Activated CD8-positive, alpha-beta memory T cell treated with anti-CD3 and anti-CD28 coated beads for 4 hours (primary cell): ENCODE measurements around the gene TRPV4.

Experiments
- DNase-seq, 2 donors: peaks; one replicate each; pipeline ENCODE4 v3.0.0-alpha.2; 2020; ENCODE audit warnings: low read depth in 2 of 2

TRPV4 gene

DNA sequence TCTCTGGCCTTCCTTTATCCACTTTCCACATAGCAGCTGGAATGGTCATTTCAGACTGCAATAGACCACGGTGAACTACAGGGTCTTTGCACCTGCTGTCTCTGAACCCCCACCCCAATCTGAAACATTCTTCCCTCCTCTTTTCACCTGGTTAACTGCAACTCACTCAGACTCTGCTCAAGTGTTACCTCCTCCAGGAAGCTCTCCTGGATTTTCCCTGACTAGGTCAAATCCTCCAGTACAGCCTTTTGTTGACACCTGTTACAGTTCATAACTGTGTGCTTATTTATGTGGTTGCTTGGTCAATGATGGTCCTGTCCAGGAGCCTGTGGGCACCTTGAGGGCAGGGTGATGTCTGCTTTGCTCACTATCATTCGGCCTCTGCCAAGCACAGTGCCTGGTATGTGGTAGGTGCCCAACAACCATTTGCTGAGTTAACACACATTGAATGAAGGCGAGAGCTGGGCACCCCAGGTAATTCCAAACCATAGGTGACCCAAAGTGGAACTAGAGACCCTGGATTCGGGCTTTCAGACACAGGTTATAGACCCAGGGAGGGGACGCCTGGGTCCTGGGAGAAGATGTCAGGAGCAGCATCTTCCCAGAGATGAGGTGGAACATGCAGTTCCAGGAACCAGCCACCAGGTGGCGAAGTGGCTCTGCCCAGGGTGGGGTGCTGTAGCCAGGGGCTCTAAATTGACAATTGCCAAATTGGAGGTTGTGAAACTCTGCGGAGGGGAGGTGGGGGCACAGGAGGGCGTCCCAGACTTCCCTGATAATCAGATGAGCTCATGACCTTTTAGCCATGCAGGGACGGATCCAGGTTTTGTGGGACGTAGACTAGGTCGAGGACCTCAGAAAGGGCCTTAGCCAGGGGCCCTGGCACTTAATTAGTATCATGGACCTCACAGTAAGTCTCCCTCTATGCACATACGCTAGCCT, 28.1 kb downstream of the TRPV4 start:
- DNase-seq = peak; percentile 23 to 45

DNA sequence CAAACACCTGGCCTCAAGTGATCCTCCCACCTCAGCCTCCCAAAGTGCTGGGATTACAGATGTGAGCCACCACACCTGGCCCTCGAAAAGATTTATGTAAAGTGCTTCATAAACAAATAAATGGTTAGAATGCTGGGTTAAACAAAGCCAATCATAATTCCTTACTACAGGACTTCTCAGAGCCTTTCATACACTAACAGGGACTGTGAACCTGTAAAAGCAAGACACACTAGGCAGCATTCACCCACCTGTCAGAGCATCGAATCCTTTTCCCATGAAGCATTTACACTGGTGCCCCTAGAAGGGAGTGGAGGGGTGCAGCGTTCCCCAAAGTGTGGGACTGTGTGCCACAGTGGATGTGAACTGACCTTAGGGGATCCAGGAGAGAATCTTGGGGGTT, 29.5 kb downstream of the TRPV4 start:
- no peak for DNase-seq

DNA sequence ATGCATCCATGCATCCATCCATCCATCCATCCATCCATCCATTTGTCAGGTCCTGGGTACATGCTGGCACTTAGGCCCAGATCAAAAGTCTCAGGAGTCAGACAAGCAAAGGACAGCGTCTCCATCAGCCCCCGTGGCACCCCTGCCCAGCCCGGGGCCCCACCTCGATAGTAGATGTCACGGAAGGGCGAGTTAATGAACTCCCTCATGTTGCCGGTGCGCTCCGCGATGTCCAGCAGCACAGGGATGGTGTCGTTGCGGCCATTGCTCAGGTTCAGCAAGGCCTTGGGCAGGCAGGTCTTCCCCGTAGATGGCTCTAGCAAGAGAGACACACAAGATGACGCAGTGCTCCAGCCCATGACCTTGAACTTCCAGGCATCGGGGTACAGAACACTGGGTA, 30.4 kb downstream of the TRPV4 start:
- no peak for DNase-seq

DNA sequence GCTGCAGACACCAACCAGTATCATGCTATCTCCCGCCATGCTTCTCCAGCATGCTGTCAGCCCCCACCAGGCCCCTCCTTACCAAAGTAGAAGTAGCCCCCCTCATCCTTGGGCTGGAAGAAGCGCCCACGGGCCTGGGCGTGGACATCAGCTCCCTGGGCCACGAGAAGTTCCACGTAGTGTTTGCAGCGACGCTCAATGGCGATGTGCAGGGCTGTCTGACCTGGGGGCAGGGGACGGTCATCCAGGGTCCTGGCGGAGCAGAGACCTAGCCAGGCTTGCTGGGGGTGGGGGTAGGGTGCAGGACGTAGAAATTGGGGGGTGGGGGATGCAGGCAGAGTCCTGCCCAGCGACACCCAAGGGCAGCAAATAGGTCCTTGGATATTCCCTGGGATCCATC, 32.7 kb downstream of the TRPV4 start:
- no peak for DNase-seq

DNA sequence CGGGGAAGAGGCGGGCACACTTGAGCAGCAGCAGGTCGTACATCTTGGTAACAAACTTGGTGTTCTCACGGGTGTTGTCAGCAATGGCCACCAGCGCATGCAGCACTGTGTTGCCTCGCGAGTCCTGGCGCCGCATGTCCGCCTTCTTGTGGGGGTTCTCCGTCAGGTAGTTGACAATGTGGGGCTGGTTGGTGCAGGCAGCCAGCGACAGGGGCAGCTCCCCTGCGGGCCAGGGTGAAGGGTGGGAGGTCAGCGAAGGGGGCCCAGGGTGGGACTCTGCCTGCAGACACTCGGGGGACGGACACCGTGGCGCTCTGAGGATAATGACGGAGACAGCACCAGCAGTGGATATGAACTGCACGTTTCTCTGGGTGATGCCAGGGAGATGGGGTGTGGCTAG, 34.5 kb downstream of the TRPV4 start:
- DNase-seq = no peak

DNA sequence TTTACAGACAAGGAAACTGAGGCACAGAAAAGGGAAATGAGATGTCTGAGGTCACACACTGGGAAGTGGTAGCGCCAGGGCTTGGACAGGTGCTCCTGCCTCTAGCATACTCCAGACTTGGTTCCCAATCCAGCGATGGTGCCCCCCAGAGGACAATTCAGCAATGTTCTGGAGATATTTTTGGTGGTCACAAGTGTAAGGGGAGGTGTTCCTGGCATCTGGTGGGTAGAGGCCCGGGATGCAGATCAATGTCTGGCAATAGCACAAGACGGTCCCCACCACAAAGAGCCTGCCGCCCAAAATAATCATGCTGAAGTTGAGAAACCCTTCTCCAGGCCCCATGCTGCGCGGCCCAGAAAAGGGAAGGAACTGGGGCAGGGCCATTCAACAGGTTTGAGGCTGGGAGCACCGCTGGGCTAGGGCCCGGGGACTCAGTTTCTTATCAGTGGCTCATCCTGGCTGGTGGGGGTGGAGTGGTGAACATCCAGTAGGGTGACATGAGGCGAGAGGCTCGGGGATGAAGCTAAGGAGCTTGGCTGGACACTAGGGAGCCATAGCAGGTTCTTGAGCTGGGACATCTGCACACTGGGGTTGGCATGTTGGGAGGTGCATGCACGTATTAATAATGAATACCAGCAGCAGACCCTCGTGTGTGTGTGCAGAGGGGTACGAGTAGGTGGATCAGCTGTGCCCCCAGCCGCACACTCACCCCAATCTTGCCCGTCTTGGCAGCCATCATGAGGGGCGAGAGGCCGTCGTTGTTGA, 35.1 kb downstream of the TRPV4 start:
- no peak for DNase-seq

DNA sequence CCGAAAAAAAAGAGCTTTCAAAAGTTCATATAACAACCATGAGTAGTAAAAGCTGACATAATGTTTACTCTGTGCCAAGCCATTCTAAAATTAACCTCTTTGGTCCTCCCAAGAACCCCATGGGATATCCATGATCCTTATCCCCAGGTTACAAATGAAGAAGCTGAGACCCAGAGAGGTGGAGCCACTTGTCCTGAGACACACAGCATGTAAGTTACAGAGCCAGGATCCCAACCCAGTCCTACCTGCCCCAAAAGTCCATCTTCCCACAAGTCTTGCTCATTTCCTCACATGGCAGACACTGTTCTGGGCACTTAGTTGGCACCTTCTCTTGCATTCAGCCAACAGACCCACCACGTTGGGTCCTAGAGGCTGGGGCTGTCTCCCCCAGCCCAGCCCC, 37.1 kb downstream of the TRPV4 start:
- DNase-seq = no peak

DNA sequence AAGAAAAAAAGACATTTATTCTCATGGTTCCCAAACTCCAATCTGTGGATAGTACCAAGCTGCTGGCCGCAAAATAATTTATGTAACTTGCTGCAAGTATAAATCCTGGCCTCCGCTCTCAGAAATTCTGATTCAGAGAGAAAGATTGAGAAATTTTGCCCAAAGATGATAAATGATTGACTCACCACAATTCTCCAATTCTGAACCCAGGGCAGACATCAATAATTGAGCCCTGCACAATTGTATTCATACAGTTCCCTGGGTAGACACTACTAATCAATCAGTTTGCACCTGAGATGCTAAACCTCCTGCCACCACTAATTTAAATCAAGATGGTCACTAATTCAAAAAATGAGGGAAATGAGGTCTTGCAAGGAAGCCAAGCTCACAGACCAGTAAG, 38.2 kb downstream of the TRPV4 start:
- no peak for DNase-seq

DNA sequence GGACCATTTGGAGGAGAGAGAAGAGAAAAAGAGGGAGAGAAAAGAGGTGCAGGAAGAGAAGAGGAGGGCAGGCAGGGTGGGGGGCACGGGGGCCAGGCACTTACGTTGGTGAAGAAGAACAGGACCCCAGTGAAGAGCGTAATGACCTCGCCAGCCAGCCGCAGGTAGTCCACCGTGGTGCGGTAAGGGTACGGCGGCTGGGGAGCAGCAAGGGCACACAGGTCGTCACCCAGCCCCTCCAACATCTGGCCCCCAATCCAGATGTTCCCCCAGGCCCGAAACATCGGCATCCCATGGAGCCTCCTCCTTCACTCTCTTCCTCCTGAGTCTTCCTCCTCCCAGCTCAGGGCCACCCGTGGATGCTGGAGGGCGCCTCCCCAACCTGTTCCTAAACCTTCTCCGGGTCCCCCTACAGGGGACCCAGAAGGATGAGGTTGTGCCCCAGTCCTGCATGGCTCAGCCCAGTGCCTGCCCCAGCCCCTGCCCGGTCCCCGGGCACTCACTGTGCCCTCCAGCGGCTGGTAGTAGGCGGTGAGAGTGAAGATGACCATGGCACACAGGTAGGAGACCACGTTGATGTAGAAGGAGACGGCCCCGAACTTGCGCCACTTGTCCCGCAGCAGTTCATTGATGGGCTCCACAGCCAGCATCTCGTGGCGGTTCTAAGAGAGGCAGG, 39.2 kb downstream of the TRPV4 start:
- DNase-seq = no peak

DNA sequence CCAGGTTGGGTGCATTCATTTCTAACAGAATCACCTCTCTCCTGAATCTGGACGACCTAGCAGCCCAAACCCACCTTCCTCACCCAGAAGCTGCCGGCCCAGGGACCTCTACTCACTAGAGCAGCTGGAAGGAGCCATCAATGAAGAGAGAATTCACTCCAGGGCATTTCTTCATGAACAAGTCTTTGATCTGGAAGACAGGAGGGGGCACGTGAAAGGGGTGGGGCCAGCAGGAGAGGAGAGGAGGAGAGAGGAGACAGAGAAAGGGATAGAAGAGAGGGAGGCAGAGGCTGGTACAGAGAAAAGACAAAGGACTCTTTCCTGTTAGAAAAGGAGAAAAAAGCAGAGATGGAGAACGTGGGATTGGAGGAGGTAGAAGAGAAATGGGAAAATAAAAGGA, 39.8 kb downstream of the TRPV4 start:
- no peak for DNase-seq

DNA sequence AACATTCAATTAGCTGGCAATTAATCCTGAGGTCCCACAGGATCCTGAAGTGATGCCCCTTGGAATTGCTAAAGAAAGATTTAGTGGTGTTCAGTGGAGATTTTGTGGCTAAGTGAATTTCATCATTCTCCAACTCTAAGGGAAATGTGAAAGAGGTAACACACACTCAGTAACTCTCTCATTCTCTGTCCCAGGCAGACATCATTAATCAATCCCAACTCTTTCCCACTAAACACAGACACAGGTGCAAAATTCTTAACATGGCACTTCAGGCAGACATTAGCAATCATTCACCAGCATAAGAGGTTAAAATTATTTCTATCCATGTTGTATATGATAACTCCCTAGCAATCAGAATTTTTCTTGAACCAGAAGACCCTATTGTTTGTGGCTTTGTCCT, 40.2 kb downstream of the TRPV4 start:
- DNase-seq = no peak

DNA sequence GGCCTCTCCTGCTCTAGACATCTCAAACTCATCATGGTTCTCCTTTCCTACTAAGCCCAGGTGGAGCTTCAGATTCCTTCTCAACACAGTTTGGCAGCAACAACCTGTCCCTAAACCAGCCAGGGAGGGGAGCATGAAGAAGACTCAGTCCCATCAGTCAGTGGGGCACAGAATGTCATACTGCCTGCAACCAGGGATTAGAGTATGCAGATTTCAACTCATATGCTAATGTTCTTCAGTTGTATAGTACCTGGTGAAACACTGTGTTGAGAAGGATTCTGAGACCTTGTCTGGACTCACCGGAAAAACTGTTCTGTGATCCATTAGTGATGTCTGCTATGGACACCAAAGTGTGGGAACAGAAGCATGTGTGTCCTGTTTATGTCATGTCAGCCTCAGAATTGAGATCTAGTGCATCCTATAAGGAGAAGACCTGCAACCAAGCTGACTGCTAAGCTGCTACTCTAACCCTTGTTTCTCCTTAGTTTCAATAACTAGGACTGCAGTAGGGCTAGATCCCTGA, 43.6 kb downstream of the TRPV4 start:
- no peak for DNase-seq

DNA sequence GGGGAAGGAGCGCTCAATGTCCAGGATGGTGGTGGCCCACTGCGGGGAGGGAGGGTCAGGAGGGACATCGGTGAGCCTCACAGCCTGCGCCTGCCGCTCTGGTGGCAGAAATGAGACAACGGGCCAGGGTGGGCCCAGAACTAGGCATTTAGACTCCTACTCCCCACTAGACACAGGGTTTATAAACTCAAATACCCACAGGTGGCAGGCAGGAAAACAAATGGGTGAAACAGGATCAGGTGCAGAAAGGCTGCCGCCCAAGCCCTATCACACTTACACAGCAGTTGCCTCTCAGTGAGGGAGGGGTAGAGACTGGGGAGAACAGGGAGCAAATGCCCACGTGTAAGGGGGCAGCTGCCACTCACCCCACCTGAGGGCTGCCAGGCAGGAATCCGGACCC, 46.4 kb downstream of the TRPV4 start:
- no peak for DNase-seq

DNA sequence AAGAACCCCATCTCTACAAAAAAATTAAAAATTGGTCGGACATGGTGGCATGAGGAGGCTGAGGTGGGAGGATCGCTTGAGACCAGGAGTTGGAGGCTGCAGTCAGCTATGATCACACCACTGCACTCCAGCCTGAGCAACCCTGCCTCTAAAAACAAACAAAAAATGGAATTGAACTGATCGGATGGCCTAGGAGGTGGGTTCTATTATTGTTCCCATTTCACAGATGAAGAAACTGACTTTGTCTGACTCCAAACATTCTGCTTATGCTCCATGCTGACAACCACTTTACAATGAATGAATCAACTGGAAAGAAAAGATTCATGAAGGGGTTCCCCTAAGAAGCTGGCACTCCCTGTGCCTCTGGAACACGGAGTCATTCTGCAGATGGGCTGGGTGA, 47.3 kb downstream of the TRPV4 start:
- DNase-seq = no peak

DNA sequence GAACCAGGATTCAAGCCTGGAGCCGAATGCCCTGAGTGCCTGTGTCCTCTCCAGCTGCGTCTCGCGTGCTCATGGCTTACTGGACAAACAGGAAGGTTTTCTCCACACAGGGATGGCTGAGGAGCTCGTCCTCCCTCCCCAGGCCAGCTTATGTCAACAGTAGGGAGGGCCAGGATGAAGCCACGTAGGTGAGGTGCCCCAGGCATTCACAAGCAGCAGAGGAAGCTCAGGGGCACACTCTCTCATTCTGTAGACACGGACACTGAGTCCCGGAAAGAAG, 49.3 kb downstream of the TRPV4 start:
- DNase-seq = no peak

DNA sequence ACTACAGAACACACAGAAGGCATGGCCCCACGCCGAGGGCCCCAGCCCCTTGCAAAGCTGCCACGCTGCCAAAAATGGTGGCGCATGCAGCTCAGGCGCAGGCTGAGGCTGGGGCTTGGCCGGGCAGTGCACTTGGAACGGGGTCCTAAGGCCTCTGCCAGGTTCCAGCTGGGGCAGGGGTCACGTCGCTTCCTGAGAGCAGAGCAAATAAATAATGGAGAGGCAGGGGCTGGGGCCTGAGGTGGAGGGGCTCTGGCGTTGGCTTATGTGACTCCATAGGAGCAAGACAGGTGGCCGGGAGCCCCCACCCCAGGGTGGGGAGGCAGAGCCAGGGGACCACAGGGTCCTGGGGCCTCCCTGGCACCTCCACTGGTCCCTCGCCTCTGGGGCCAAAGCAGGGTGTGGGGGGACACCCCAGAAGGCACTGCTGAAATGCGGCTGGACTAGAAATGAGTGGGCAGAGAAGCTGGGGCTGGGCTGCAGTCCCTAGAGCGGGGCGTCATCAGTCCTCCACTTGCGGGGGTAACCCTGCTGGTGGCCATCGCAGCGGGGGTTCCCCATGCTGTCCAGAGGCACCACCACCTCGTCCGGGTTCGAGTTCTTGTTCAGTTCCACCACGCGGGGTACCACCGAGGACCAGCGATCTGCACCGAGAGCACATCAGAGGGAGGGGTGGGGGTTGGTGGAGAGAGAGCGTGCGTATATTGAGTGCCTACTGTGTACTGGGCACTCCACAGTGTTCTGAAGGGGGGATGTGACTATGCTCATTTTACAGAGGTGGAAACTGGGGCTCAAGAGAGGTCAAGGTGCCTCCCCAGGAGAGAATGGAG, 49.8 kb downstream of the TRPV4 start:
- no peak for DNase-seq

DNA sequence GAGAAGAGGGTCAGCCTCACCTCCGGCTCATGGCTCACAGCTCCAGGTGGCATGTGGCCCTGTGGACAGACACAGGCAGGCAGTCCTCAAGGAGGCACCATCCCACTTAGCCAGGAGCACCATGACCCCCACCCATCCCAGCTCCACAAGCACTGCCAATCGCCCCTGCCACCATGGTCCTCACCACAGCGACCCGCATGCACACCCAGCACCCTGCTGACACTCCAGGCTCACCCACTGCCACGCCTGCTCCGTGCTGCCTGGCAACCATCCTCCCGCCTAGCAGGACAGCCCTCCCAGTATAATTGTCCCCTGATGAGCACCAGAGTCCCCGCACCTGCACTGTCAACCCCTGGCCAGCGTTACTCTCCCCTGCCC, 50.9 kb downstream of the TRPV4 start:
- no peak for DNase-seq

DNA sequence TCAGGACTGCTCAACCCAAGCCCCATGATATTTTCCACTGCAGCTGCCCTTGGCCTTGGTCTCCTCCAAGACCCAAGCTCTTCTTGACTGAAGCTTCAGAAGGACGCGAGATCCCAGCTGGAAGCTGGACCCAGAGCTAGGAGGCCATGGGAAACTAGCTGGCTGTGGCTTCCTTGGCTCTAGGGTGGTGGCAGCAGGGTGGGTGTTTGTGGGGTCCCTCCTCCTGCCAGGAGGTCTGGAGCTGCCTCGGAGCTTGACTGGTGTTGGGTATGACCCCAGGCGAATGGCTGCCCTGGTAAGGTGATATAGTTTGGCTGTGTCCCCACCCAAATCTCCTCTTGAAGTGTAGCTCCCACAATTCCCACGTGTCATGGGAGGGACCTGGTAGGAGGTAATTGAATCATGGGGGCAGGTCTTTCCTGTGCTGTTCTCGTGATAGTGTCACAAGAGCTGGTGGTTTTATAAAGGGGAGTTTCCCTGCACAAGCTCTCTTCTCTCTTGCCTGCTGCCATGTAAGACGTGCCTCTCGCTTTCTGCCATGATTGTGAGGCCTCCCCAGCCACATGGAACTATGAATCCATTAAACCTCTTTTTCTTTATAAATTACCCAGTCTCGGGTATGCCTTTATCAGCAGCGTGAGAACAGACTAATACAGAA, 51.4 kb downstream of the TRPV4 start:
- no peak for DNase-seq

DNA sequence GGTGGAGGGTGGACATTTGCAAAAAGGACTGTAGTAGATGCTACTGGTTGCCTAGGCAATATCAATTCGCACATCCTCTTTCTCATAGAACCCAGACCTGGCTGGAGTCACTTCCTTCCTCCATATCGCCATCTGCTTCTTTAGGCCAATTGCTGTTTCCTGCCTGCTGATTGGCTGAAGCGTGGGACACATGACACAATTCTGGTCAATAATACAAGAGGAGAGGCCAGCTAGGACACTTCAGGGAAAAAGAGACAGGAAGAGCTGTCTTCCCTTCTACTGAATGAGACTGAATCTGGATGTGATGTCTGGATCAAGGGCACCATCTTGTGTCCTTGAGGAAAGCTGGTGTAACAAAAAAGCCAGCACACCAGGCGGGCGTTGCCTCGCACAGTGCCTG, 53.8 kb downstream of the TRPV4 start:
- DNase-seq = no peak

DNA sequence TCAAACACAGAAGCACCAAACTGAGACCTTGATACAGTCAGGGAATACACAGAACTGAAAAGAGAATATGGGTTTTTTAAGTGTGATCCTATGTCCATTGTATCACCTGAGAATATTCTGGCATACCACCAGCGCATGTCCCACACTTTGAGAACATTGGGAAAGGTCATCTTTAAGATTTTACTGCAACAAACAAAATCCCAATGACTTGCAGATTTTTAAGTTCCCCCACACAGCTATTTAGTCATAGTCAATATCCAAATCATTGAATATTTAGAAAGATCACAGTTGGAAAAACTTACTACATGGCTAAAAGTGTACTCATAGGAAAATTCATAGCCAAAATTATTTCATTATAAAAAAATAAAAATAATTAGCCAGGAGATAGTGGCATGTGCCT, 54.5 kb downstream of the TRPV4 start:
- no peak for DNase-seq

DNA sequence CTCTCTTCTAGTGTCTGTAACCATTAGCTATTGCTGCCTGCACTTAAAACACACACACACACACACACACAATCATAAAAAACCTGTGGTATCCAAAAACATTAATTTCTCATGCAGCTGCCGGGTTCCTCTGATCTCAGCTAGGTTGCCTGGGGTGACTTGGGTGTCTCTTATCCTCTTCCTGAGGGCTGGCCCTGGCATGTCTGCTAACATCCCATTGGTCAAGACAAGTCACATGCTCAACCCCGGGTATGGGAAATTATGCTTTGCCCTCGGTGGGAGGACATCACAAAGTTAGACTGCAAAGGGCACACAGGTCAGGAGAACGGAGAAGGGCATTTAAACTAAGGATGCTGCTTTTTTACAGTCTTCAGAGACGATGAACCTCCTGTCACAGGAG, 55.7 kb downstream of the TRPV4 start:
- no peak for DNase-seq
